A172 (cell line): ENCODE results near the gene LEMD3. TPM values are rescaled to one million over a fixed set of nuclear protein-coding genes. Genes with fewer than 3 reads are reported as not detected.

ENCODE experiments used
- DNase-seq: peaks from one replicate; pipeline ENCODE4 v3.0.0-alpha.2; 2015; ENCODE audit warnings: low spot score
- total RNA-seq: library from RNA; depleted of rRNA; stranded (reverse); fragments of >200 nt; shearing (Covaris generic); gene quantifications from 2 replicates; pipeline ENCODE4 v1.2.3, GENCODE V29; 2014

Gene LEMD3
- total RNA-seq, 1 experiment from 2014 or later: 17.8 TPM

DNA sequence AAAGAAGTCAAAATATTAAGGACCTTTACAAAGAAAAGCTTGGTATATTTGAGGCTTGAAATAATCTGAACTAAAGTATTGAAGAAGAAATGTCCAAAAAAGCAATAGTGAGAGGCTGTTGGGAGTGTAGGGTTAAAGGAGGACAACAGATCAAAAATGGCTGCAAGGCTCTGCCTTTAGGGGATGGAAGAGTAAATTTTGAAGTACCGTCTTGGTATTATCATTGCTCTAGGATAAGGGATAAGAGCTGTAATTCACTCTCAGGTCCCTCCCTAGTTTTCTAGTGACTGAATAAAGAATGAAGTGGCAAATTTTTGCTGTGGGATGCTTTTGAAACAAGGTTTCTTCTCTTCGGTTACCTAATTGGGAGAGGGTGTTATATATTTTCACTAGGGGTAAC, 38.7 kb downstream of the LEMD3 start:
- DNase-seq: no peak

DNA sequence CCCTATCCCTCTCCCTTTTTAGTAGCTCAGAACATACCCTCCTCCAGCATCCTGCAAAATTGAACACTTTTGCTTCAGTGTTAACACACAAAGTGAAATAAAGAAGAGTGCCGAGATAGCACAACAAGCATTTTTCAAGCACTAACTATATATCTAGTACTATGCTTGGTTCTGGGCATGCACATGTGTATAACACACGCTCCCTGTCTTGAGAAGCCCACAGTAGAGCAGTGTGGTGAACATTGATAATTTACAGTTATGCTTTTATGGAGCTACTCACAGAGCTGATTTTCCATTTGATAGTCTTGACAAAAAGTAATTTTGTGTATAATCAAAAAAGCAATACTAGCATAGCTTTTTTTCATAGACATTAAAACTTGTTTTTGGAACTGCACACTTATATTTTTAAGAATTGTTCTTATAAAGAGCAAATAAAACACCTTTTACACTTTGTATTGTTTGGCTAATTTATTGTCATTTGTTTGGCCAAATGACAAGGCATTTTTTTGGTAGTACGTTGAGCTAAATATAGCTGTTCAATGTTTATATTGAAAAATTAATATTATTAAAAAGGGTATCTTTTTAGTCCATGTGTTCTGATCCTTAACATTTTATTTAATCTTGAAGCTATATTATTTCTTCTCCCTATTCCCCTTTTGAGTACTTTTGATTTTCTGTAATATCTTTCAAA, 39.7 kb downstream of the LEMD3 start:
- DNase-seq: no peak

DNA sequence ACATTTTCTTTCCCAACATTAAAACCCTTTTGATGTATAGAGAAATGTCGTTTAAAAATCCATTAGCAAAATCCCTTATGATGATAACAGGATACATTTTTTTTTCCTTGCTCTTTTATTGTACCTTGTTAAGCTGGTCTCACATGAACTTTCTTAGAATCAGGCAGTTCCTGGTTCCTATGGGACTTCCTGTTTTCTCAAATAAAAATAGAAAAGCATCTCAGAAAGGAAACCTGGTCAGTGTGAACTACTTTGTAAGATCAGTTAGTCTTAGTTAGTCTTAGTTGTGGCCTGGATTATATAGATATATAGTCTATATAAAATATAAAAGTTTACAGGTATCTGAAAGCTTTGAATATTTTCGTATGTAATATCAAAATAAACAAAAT, 40.3 kb downstream of the LEMD3 start:
- DNase-seq: no peak

DNA sequence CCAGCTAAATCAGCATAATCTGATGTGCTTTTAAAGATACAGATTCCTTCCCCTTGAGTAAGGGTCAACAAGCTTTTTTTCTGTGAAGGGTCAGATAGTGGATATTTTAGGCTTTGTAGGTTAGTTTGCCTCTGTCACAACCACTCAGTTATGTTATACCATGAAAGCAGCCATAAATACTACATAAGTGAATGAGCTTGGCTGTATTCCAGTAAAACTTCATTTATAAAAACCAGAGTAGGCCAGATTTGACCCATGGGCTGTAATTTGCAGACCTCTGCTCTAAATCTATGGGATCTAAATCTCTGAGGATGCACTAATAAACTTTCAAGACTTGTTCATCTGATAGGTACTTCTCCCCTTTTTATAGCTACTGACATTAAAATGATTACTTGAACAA, 47.7 kb downstream of the LEMD3 start:
- no peak for DNase-seq

DNA sequence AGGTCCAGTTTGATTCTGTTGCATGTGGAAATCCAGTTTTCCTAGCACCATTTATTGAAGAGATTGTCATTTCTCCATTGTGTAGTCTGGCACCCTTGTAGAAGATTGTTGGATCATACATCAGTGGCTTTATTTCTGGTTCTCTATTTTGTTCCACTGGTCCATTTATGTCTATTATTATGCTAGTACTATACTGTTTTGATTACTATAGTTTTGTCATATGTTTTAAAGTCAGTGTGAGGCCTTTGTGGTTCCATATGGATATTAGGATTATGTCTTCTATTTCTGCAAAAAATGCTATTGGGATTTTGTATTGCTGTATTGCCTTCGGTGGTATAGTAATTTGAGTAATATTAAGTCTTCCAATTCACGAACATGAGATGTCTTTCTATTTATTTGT, 51.4 kb downstream of the LEMD3 start:
- no peak for DNase-seq

DNA sequence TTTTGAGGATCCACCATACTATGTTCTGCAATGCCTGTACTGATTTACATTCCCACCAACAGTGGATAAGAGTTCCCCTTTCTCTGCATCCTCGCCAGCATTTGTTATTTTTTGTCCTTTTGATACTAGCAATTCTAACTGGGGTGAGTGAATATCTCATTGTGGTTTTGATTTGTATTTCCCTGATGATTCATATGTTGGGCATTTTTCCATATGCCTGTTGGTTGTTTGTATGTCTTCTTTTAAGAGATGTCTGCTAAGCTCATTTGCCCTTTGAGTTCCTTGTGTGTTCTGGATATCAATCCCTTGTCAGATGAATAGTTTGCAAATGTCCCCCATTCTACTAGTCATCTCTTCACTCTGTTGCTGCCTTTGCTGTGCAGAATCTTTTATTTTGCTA, 60.1 kb downstream of the LEMD3 start:
- DNase-seq: peak; percentile 75

DNA sequence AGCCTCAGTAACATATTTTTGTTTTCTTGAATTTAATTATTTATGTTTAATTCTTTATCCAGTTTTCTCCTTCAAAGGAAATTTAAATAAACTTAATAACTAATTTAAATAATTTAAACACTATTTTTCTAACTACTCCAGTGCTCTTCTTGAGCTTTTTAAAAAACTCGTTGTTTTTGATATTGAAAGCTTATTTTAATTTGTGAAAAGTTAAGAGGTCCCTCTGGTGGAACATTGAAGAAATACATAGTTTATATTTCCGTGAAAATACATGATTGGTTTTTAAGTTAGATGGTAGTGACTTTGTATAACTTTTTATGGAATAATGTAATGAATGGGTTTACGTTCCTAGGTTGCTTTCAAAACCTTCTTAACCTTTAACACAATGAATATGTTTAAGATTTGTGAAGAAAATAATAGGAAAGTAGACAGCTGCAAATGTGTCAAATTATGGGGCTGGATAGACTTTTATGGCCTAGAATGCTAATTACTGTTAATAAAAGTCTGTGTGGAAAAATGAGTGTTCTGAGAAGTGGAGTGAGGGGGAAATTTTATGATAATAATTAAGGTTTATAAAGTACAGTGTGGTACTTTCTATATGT, 63.2 kb downstream of the LEMD3 start:
- peak; percentile 6 for DNase-seq

DNA sequence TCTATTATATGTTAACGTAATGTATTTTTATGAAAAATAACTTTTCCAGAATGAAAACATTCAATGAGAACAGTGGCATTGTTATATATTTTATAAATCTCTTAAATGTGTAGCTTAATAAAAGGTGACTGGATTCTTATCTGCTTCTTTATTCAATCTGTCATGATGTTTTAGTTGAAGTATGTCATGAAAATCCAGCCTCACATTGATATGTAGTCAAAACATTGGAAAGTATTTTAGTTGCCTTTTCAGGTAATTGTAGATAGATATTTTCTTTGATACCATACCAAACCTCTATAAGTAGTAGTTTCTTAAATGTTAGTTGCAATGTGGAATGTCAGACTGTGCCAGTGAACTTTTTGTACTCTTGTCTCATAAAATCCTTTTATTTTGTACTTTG, 67.8 kb downstream of the LEMD3 start:
- DNase-seq: no peak

DNA sequence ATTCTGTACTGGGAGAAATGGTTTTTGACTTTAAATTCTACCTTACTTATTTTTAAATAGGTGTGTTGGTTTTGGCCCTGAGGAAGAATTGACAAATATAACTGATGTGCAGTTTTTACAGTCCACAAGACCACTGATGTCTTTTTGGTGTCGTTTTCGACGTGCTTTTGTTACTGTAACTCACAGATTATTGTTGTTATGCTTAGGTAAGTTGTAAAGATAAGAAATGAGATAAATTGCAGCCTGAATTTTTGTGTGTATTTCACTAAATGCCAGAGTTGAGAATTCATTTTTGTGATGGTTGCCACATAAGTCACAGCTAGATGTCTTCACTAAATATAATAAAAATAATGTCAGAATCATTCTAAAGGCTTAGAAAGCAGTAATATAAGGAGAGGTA, 69.2 kb downstream of the LEMD3 start:
- DNase-seq: no peak

DNA sequence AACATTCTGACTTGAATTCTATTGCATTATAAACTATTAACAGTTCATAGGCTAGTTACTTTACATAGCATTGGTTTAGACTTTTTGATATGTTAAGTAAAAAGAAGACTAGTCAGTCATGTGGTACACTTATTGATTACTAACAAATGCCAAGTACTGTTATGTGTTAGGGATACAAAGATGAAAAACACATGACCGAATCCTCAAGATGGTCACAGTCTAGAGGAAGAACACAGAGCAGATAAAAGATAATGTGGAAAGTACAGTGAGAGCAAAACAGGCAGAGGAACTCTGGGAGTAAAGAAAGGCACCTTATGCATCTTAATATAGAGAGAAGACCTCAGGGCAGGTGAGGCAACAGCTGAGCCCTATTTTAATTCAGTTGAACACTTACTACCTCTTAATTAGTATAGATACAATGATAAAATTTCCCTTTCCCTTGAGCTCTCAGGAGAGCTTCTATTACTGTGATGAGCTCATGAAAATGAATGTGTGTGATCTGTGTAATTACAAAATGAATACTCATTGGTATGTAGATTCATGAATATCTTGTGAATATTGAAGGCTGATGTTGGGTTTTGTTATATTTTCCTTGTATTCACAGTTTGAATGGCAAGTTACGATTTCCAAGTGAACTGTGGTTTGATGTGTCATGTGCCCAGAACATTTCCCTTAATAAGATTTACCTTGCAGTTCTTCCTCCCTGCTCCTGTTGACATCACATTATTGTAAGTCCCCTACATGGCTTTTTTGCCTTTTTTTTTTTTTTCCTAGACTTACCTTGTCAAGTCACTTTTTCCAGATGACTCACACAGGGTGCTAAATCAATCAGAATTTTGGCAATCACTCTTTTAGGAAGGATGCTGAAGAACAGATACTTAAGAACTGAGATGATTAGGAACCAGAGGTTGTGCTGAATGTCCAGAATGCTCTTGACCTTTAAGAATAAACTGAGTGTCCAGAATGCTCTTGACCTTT, 79.6 kb downstream of the LEMD3 start:
- DNase-seq: no peak

DNA sequence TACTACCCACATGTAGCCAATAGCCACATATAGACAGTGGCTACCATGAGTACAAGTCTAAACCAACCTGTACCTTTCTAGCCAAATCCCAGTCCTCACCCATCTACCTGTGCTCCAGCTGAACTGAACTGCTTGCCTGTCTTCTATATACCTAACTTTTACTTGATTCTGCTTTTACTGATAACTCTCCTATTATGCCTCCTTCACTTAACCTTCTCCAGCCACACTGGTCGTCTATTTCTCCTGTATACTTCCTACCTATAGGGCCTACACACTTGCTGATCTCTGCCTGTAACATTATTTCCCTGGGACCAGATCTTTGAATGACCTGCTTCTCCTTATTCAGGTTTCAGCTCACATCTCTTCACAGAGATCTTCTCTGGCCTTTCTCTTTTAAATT, 83.1 kb downstream of the LEMD3 start:
- no peak for DNase-seq

DNA sequence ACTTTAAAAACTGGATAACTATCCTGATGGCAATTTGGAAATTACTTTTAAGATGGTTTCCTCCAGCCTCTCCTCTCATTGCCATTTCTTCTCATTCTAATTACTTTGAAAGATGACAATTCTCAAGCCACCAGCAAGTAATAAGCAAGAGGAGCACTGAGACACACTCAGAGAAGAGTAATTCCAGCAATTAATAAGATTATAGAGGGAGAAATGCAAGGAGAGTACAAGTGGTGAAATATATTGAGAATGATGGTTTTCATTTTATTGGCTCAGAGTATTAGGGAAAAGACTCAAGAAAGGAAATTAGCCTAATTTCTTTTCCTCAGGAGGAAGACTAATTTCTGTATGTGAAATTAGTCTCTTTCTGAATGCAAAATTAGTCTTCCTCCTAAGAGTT, 88.6 kb downstream of the LEMD3 start:
- no peak for DNase-seq

DNA sequence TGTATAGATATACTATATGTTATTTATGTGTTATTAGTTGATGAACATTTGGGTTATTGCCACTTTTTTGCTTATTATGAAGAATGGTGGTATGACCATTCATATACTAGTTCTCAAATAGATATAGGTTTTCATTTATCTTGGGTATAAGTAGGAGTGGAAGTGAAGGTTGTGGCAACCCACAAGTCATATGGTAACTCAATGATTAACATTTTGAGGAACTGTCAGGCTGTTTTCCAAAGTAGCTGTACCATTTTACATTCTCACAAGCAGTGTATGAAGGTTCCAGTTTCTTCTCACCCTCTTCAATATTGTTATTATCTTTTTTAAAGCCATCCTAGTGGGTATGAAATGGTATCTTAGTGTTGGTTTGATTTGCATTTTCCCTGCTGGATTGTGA, 90.1 kb downstream of the LEMD3 start:
- no peak for DNase-seq

DNA sequence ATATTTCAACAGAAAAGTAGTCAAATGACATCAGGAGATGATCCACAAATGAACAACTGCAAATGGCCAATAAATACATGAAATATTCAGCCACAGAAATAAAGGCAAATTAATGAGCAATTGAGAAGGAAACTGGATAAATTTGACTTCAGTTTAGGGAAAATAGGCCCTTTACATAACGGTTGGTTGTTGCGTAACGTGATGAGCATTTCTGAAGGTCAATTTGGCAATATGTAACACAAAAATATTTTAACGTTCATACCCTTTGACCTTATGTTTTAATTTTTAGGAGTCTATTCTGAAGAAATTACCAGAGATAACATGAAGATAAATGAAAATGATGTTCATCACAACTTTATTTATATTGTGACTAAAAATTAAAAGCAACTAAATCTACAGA, 94.4 kb downstream of the LEMD3 start:
- DNase-seq: no peak

DNA sequence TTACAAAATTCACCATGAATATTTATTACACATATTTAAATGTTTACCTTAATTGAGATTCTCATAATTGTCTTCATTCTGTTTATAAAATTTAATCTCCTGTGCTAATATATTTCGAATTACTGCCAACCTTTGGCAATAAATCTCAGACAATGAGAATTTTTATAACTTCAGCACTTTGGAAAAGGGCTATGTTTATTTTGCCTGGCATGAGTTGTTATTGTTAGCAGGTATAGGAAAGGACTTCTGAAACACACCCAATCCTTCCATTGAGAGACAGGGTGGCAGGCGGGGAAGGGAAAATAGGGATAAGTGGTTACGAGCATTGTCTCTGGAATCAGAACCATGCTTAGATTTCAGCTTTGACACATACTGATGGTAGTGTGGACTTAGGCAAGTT, 97.0 kb downstream of the LEMD3 start:
- no peak for DNase-seq

DNA sequence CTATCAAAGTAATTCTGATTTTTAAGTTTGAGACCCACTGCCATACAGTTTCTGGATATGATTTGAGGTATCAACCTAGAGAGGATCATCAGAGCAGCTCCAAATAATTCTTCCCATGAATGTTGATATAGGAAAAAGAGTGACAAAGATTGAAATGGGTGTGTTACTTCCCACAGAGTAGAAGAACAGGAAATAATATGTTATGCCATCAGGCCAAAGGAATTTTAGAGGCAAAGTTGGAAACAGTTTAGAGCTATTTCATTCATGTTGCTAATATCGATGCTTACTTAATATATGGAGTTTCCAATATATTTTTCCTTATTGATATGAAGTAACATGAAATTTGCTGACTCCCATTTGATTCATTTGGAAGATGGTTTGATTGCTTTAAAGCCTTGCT, 100.2 kb downstream of the LEMD3 start:
- DNase-seq: peak; percentile 3

DNA sequence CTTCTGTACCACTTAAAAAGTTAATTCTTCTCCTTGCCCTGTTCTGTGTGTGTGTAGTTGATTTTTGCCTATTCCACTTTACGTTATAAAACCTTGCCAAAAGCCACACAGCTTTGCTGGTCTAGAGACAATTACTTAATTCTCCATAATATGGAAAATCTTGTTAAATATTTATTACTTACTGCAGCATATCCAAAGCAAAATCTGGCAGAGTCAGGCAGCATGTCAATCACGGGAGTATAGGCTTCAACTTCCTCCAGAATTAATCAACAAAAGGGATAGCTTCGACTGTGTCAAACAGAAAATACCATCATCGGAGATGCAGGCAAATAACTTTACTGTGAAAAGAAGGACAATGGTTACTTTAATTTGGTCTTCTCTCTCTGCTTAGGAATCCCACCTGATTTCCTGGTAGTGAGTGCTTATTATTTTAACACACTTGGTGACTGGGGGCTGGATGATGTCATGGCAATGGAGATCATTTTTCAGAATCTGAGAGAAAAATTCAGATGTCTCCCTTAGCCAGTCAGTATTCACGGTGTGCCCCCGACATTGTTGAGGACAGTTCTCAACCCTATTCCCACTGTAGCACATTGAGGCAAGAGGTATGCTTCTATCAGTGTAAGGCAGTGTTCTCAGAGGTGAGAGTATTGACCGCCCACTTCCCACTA, 105.4 kb downstream of the LEMD3 start:
- no peak for DNase-seq

DNA sequence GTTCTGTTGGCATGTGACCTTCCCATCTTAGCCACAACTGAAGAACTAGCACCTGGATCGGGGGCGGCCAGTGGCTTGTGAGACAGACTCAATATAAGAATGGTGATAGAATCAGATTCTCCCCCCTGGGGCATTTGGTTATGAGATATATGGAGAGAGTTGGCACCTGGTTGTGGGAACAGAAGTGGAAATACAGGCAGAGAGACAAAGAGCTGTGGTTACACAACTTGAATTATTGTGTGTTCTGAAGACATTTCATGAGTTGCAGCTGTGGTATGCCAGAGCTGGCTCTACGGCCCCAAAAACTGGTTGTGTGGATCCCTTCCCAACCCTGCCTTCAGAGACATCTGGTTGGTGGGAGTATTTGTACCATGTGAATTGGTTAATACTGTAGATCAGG, 106.2 kb downstream of the LEMD3 start:
- no peak for DNase-seq

DNA sequence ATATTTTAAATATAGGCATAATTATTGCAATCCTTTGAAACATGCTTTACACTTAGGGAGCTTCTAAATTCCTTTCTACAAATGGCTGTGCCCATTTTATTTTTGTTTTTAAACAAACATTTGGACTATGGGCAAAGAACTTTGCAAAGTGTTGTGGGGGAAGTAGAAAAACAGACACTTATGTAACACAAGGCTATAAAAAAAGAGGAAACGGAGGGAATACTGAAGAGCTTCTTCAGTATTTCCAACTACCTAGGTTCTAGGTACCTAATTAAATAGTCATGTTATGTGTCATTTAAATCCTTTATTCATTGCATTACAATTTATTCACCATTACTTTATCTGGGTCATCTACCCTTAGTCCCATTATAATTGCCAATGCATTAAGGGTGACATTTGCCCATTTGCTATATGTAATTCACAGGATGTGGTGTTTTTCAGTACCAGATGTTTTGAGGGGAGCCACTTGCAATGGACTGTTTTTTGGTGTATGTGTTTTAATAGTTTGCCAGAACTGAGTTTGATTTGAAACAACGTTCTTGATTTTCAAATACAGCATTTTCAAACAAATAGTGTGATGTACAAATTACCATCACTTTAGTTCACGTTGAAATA, 107.6 kb downstream of the LEMD3 start:
- DNase-seq: no peak

DNA sequence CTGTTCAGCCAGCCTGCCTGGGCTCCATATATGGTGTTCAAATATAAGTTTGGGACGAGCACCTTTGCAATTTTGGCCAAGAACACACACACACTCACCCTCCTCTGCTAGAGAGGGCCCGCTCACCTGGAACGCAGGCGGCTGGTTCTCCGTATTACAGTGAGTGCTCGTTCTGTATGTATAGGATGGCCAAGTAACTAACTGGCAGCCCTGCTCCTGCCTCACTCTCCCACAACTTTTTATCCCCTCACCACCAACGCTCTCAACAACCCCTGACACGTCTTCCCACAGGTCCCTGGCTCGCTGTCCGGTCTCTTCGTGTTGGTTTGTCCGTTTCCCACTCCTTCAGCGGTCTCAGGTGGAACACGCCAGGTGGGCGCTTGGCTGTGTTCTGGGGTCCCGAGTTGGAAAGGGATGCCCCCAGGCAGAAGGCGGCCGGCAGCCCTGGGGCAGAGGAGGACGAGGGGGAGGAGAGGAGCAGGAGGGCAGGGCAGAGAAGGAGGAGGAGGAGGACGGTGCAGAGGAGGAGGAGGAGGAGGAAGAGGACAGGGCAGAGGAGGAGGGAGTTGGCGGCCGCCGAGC, 108.7 kb downstream of the LEMD3 start:
- DNase-seq: no peak

DNA sequence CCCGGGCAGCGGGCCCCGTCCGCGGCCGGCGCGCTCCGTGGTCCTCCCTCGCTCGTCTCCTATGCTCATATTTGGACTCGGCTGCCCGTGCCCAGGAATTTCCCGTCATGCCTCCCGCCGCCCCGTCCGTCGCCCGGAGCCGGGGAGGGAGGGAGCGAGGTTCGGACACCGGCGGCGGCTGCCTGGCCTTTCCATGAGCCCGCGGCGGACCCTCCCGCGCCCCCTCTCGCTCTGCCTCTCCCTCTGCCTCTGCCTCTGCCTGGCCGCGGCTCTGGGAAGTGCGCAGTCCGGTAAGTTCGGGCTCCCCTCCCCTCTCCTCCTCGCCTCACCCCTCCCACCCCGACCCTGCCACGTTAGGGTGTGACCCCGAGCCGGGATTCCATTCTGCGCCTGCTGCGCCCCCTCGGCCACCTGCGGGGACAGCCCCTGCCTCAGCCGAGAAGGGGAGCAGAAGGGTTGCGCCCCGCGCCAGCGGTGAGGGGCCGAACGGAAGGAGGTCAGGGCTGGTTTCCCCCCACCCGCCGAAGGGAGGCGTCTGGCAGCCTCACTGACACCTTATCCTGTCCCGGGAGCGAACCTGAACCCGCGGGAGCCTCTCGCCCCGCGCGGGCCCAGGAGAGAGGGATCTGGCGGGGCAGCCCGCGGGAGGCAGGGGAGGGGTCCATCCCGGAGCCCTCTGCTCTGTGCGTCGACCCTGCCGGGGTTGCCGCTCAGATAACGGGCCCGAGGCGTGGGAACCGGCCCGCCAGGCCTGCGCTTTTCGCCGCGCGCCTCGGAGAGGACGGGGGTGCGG, 109.4 kb downstream of the LEMD3 start, which contains the start of gene MSRB3:
TSS of gene MSRB3 (plus strand) at position 108 of the 793 bp plus-strand sequence. CDS start 29,897 bp downstream, outside the sequence.
- peak; percentile 41 for DNase-seq
